NT2/D1 (cell line): ENCODE measurements around the gene SOWAHD.

ENCODE experiments used
- YY1 ChIP-seq: IDR thresholded peaks from 2 replicates; pipeline ENCODE4 v1.6.1; 2011; ENCODE audit not compliant: insufficient read length, insufficient read depth
- ZNF274 ChIP-seq: IDR thresholded peaks from 2 replicates; pipeline ENCODE4 v1.6.1; 2011; ENCODE audit warnings: mild to moderate bottlenecking, low read depth, low read length

- TF ChIP-seq YY1, result no peak
- no peak for TF ChIP-seq ZNF274
These were observed 32.6 kb downstream of the SOWAHD start for GRCh38 chrX:119790977-119791436.
